ENCODE data around the gene RSPH10B.
"Not testable (repeated sequence)": the region's sequence is repeated elsewhere in the genome, so short reads cannot be mapped to it uniquely, and the experiment has no call there.

Gene RSPH10B

GRCh38 chr7:5926263-5926870, 44.1 kb downstream of the RSPH10B start:
- DNase-seq (ENCODE audit: low spot score): not testable (repeated sequence)

- not testable (repeated sequence) for DNase-seq (ENCODE audit: low spot score)
Measured at GRCh38 chr7:5924630-5925029, 45.9 kb downstream of the RSPH10B start.

GRCh38 chr7:5924180-5924579, 46.3 kb downstream of the RSPH10B start:
- DNase-seq (ENCODE audit: low spot score): not testable (repeated sequence)

GRCh38 chr7:5916529-5916928, 54.0 kb downstream of the RSPH10B start:
- DNase-seq (ENCODE audit: low spot score): not testable (repeated sequence)

- DNase-seq (ENCODE audit: low spot score): not testable (repeated sequence)
Measured at GRCh38 chr7:5908835-5909234, 61.7 kb downstream of the RSPH10B start.

GRCh38 chr7:5904726-5905125, 65.8 kb downstream of the RSPH10B start:
- not testable (repeated sequence) for DNase-seq (ENCODE audit: low spot score)

- DNase-seq (ENCODE audit: low spot score): not testable (repeated sequence)
Measured at GRCh38 chr7:5903002-5903401, 67.5 kb downstream of the RSPH10B start.

GRCh38 chr7:5898480-5899224, 71.8 kb downstream of the RSPH10B start, which contains the start of gene CCZ1:
CCZ1 (plus strand) TSS chr7:5898733; CDS start chr7:5898800, 67 bp downstream.
- DNase-seq (ENCODE audit: low spot score): peak; percentile 61

- not testable (repeated sequence) for DNase-seq (ENCODE audit: low spot score)
Measured at GRCh38 chr7:5897369-5897919, 73.0 kb downstream of the RSPH10B start.

GRCh38 chr7:5892498-5892897, 78.0 kb downstream of the RSPH10B start:
- no peak for DNase-seq (ENCODE audit: low spot score)

GRCh38 chr7:5890244-5890643, 80.2 kb downstream of the RSPH10B start:
- DNase-seq (ENCODE audit: low spot score): not testable (repeated sequence)

GRCh38 chr7:5888021-5888420, 82.5 kb downstream of the RSPH10B start:
- not testable (repeated sequence) for DNase-seq (ENCODE audit: low spot score)

- not testable (repeated sequence) for DNase-seq (ENCODE audit: low spot score)
Measured at GRCh38 chr7:5884431-5884830, 86.1 kb downstream of the RSPH10B start.

- not testable (repeated sequence) for DNase-seq (ENCODE audit: low spot score)
Measured at GRCh38 chr7:5880106-5880505, 90.4 kb downstream of the RSPH10B start.

GRCh38 chr7:5879591-5879990, 90.9 kb downstream of the RSPH10B start:
- DNase-seq (ENCODE audit: low spot score): not testable (repeated sequence)

Measured in AG08396 (cell line).